DMS 273 treated with DMSO at 0.1 percent for 48 hours (cell line): ENCODE results near the gene ZFYVE27.

Experiments
- DNase-seq: peaks from one replicate; lab custom pipeline; 2025; lab: John Stamatoyannopoulos, UW

The ZFYVE27 gene

GRCh38 chr10:97736902-97737769 is at the start of gene ZFYVE27:
Gene ZFYVE27, plus strand, starts transcription at chr10:97737128. Its CDS starts 1,350 bp downstream, at chr10:97738478.
- peak; percentile 69 for DNase-seq

GRCh38 chr10:97687785-97688781 is 48.8 kb upstream of the ZFYVE27 start:
- DNase-seq: no peak

GRCh38 chr10:97689559-97690020 is 47.3 kb upstream of the ZFYVE27 start:
- DNase-seq: no peak

- DNase-seq: no peak
These were observed 46.8 kb upstream of the ZFYVE27 start for GRCh38 chr10:97690133-97690532.

GRCh38 chr10:97698072-97698655 is 38.8 kb upstream of the ZFYVE27 start:
- DNase-seq: peak; percentile 61

GRCh38 chr10:97701438-97702069 is 35.4 kb upstream of the ZFYVE27 start:
- peak; percentile 45 for DNase-seq

- no peak for DNase-seq
These were observed 33.4 kb upstream of the ZFYVE27 start for GRCh38 chr10:97703398-97704067.

- DNase-seq: no peak
These were observed 32.6 kb upstream of the ZFYVE27 start for GRCh38 chr10:97704341-97704740.

GRCh38 chr10:97705006-97705670 is 31.8 kb upstream of the ZFYVE27 start:
- no peak for DNase-seq

GRCh38 chr10:97707134-97707861 is 29.6 kb upstream of the ZFYVE27 start:
- DNase-seq: no peak

- no peak for DNase-seq
These were observed 28.8 kb upstream of the ZFYVE27 start for GRCh38 chr10:97708167-97708566.

- no peak for DNase-seq
These were observed 27.7 kb upstream of the ZFYVE27 start for GRCh38 chr10:97708976-97709946.

GRCh38 chr10:97711640-97712572 is 25.0 kb upstream of the ZFYVE27 start:
- no peak for DNase-seq

- peak; percentile 30 for DNase-seq
These were observed 23.5 kb upstream of the ZFYVE27 start, which contains the start of gene MARVELD1 for GRCh38 chr10:97713339-97713825. Gene MARVELD1, plus strand, starts transcription at chr10:97713730. Its CDS starts 147 bp downstream, at chr10:97713877.

GRCh38 chr10:97713826-97714400 is 23.0 kb upstream of the ZFYVE27 start:
- DNase-seq: no peak

GRCh38 chr10:97714401-97715258 is 22.3 kb upstream of the ZFYVE27 start:
- DNase-seq: no peak
